ENCODE data around the gene AOAH.
"Not testable (repeated sequence)": the region's sequence is repeated elsewhere in the genome, so short reads cannot be mapped to it uniquely, and the experiment has no call there.

Gene AOAH

DNA sequence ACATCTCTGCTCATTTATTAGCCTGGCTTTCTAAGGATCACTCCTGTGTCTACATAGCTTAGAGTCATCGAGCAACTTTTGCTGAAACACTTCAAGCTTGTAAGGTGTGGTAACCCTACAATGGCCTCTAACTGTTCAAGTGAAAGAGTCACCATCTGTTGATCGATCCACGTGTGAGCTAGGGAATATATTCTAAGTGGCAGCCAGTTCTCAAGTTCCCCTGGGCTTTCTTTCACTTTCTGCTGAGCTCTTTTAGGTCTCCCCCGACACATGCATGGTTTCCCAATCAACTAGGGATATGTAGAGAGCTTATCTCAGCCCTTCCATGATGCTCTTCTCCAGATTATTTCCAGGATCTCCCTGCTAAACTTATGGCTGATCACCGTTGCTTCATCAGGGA lies 15.5 kb downstream of the AOAH start:
- TF ChIP-seq, protein P1, sequence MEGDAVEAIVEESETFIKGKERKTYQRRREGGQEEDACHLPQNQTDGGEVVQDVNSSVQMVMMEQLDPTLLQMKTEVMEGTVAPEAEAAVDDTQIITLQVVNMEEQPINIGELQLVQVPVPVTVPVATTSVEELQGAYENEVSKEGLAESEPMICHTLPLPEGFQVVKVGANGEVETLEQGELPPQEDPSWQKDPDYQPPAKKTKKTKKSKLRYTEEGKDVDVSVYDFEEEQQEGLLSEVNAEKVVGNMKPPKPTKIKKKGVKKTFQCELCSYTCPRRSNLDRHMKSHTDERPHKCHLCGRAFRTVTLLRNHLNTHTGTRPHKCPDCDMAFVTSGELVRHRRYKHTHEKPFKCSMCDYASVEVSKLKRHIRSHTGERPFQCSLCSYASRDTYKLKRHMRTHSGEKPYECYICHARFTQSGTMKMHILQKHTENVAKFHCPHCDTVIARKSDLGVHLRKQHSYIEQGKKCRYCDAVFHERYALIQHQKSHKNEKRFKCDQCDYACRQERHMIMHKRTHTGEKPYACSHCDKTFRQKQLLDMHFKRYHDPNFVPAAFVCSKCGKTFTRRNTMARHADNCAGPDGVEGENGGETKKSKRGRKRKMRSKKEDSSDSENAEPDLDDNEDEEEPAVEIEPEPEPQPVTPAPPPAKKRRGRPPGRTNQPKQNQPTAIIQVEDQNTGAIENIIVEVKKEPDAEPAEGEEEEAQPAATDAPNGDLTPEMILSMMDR (IDR thresholded peaks at IDR 0.05; ENCODE audit: control insufficient read depth, insufficient read depth, low read depth, low read length, missing control alignments), result no peak

GRCh38 chr7:36707898-36708297 lies 16.4 kb downstream of the AOAH start:
- TF ChIP-seq, protein P1 (IDR thresholded peaks at IDR 0.05; ENCODE audit: control insufficient read depth, insufficient read depth, low read depth, low read length, missing control alignments), result no peak
- no peak overlapping the region for H3K4me3 ChIP-seq (ENCODE audit: control insufficient read depth, low read depth, low read length)
- DNase-seq (ENCODE audit: low read depth), result no peak

More for the DNA sequence above, 15.5 kb downstream of the AOAH start:
- no peak overlapping the region for H3K4me3 ChIP-seq (ENCODE audit: control insufficient read depth, low read depth, low read length)
- no peak for DNase-seq (ENCODE audit: low read depth)

DNA sequence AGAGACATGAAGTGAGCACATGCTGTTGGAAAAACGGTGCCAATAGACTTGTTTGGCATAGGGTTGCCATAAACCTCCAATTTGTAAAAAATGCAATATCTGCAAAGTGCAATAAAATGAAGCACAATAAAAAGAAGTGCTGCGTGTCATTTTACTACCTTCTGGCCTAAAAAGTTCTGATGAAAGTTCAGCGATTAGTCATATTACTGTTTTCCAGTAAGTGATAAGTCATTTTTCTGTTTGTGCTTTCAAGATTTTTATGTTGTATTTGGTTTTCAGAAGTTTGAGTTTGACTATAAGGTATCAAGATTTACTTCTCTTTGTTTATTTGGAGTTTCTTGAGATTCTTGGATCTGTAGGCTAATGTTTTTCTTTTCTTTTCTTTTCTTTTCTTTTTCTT lies 16.8 kb downstream of the AOAH start:
- no peak overlapping the region for H3K4me3 ChIP-seq (ENCODE audit: control insufficient read depth, low read depth, low read length)
- TF ChIP-seq, protein P1 (IDR thresholded peaks at IDR 0.05; ENCODE audit: control insufficient read depth, insufficient read depth, low read depth, low read length, missing control alignments), result no peak
- DNase-seq (ENCODE audit: low read depth), result no peak

- DNase-seq (ENCODE audit: low read depth); H3K4me3 ChIP-seq (ENCODE audit: control insufficient read depth, low read depth, low read length): not testable (repeated sequence)
These were observed 20.4 kb downstream of the AOAH start for GRCh38 chr7:36703860-36704259.

- no peak overlapping the region for H3K4me3 ChIP-seq (ENCODE audit: control insufficient read depth, low read depth, low read length)
- TF ChIP-seq, protein P1 (IDR thresholded peaks at IDR 0.05; ENCODE audit: control insufficient read depth, insufficient read depth, low read depth, low read length, missing control alignments), result no peak
- no peak for DNase-seq (ENCODE audit: low read depth)
These were observed 31.8 kb downstream of the AOAH start for GRCh38 chr7:36692456-36692855.

DNA sequence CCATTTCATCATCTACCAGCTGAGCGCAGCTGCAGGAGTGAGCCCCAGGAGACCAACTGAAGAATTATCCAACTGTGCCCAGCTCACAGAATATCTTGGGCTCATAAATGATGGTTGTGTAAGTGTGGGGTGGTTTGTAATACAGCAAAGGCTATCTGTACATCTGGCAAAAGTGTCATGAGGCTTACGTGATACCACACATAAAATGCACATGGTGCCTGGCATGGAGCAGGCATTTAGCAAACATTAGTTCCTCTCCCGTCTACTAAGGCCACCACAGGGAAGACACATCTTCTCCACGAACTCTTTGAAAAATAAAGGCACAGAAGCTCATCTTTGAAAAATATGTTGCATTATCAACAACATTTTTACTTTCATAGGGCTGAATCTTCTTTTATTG lies 32.3 kb downstream of the AOAH start:
- H3K4me3 ChIP-seq (ENCODE audit: control insufficient read depth, low read depth, low read length), result no peak overlapping the region
- TF ChIP-seq, protein P1 (IDR thresholded peaks at IDR 0.05; ENCODE audit: control insufficient read depth, insufficient read depth, low read depth, low read length, missing control alignments), result no peak
- no peak for DNase-seq (ENCODE audit: low read depth)

- TF ChIP-seq, protein P1 (IDR thresholded peaks at IDR 0.05; ENCODE audit: control insufficient read depth, insufficient read depth, low read depth, low read length, missing control alignments), result no peak
- DNase-seq (ENCODE audit: low read depth), result no peak
- no peak overlapping the region for H3K4me3 ChIP-seq (ENCODE audit: control insufficient read depth, low read depth, low read length)
These were observed 33.6 kb downstream of the AOAH start for GRCh38 chr7:36690514-36691187.

Measured in AG09309 (cell line).